Kidney (tissue), 14 donors: ENCODE measurements around the gene RASAL3. TPM values are rescaled to one million over a fixed set of nuclear protein-coding genes. Genes with fewer than 3 reads are reported as not detected.

Experiments used
- DNase-seq, 5 donors: peaks; one replicate each; pipeline ENCODE4 v3.0.0-alpha.2; 2013 to 2020
- FAIRE-seq: peaks from 2 replicates; lab custom pipeline; 2012; peaks lifted over from hg19 to GRCh38; lab: Jason Lieb, UNC
- H3K27ac ChIP-seq, 2 donors: one replicate each; pipeline ENCODE4 v1.7.0; 2013; ENCODE audit warnings: low read depth in 2 of 2, low read length in 2 of 2, inconsistent platforms in 1 of 2
- H3K27me3 ChIP-seq: one replicate; pipeline ENCODE4 v1.7.1; 2013; ENCODE audit warnings: low read length, inconsistent platforms; ENCODE audit not compliant: control insufficient read depth, insufficient read depth
- H3K36me3 ChIP-seq, 3 donors: one replicate each; pipeline versions ENCODE4 v1.7.0 to v1.7.1; 2013; ENCODE audit warnings: low read length in 3 of 3, control low read depth in 1 of 3, inconsistent platforms in 1 of 3; ENCODE audit not compliant: insufficient read depth in 3 of 3, control insufficient read depth in 2 of 3
- H3K4me1 ChIP-seq, 3 donors: one replicate each; pipeline versions ENCODE4 v1.7.0 to v1.7.1; 2013; ENCODE audit warnings: low read length in 3 of 3, inconsistent platforms in 1 of 3, low read depth in 1 of 3; ENCODE audit not compliant: control insufficient read depth in 2 of 3, insufficient read depth in 2 of 3
- H3K4me3 ChIP-seq, 3 donors: one replicate each; pipeline versions ENCODE4 v1.7.0 to v1.8.1; 2013; ENCODE audit warnings: low read length in 3 of 3, control low read depth in 1 of 3, inconsistent platforms in 1 of 3
- H3K9ac ChIP-seq, 3 donors: one replicate each; pipeline versions ENCODE4 v1.7.0 to v1.7.1; 2013; ENCODE audit warnings: low read length in 3 of 3, control low read depth in 1 of 3, inconsistent platforms in 1 of 3
- H3K9me3 ChIP-seq, 3 donors: one replicate each; pipeline versions ENCODE4 v1.7.0 to v1.7.1; 2013; ENCODE audit warnings: low read length in 3 of 3, control low read depth in 1 of 3, inconsistent platforms in 1 of 3; ENCODE audit not compliant: control insufficient read depth in 2 of 3, insufficient read depth in 1 of 3
- intact Hi-C: fragments of 100-400 bp; cut with DNase I; formaldehyde crosslinking; loops from one replicate; pipeline ENCODE4 v1.11.1; 2022
- polyA plus RNA-seq: library from polyadenylated mRNA; stranded (reverse); fragments of 350-450 nt; fragmentation: Illumina TruSeq; extraction: RNeasy Lipid Tissue Mini Kit (QIAGEN cat#74804); gene quantifications from one replicate; pipeline ENCODE4 v1.2.3, GENCODE V29; 2014; ENCODE audit warnings: low read depth, low replicate concordance; ENCODE audit not compliant: insufficient read depth
- total RNA-seq: library from RNA; stranded (reverse); fragmentation: NEBNext Ultra II Directional; extraction: Animal tissue kit (Norgen Biotek cat#: 25700); gene quantifications from one replicate; pipeline ENCODE4 v1.2.1, GENCODE V29; 2021
- TF ChIP-seq, protein P1 (sequence below): IDR thresholded peaks from 3 replicates; pipeline ENCODE4 v1.5.1; 2012; ENCODE audit warnings: mild to moderate bottlenecking, moderate library complexity, borderline replicate concordance; ENCODE audit not compliant: insufficient read depth; ENCODE audit errors: extremely low read depth
- donor health status: control.
- donor health status: control.
- donor health status: control.
- donor health status: control.
- donor health status: control.
- donor health status: DM: yes; HTN: yes; CAD: no.
- donor health status: Normal renal cell carcinoma (clear cell type).

Gene RASAL3
- total and polyA plus RNA-seq, 2 donors from 2014 or later = 1.5 to 12.1 TPM

DNA sequence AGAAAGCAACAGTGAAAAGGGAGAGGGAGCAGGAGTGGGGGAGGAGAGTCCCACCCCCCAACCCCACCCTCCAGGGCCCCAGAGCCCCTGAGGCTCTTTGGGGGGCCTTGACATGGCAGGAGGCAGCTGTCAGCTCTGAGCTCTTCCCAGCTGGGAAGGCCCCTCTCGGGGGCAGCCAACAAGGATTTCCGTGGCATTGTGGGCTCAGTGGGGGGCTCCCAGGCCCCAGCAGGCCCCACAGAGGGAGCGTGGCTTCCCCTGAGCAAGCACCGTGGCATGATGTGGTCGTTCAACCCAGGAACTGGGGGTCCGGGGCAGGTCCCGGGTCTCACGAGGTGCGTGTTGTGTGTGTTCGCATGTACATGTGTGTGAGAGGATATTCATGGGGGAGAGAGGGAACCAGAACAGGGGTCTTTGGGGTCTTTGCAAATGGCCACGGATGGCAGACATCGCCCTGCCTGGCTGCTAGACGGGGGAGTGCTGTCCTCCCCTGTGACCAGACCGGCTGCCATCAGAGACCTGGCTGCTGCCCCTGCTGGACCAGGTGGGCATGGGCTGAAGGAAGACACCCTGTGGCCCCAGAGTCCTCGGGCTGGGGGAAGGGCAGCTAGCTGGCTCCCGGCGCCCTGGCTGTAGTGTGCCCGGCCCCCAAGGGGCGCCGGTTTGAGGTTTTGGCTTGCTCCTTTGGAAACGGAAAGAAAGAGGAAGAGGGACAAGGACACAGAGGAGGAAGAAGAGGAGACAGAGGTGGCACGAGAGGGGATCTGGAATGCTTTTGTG is 41.9 kb downstream of the RASAL3 start:
- peaks cover 0 to 6% (median under 1%) of the 10 kb centered on the region in 3 donors for H3K4me1 ChIP-seq
- DNase-seq = no peak
- H3K36me3 ChIP-seq = peaks cover 5 to 15% (median 11%) of the 10 kb centered on the region in 3 donors
- no peak overlapping the region for H3K9ac ChIP-seq
- no peak for FAIRE-seq
- H3K27me3 ChIP-seq = no peaks in the 10 kb centered on the region
- H3K27ac ChIP-seq = no peak overlapping the region
- intact Hi-C loops = no loop called here
- H3K9me3 ChIP-seq = no peaks in the 10 kb centered on the region
- H3K4me3 ChIP-seq = no peak overlapping the region
- TF ChIP-seq, protein P1, sequence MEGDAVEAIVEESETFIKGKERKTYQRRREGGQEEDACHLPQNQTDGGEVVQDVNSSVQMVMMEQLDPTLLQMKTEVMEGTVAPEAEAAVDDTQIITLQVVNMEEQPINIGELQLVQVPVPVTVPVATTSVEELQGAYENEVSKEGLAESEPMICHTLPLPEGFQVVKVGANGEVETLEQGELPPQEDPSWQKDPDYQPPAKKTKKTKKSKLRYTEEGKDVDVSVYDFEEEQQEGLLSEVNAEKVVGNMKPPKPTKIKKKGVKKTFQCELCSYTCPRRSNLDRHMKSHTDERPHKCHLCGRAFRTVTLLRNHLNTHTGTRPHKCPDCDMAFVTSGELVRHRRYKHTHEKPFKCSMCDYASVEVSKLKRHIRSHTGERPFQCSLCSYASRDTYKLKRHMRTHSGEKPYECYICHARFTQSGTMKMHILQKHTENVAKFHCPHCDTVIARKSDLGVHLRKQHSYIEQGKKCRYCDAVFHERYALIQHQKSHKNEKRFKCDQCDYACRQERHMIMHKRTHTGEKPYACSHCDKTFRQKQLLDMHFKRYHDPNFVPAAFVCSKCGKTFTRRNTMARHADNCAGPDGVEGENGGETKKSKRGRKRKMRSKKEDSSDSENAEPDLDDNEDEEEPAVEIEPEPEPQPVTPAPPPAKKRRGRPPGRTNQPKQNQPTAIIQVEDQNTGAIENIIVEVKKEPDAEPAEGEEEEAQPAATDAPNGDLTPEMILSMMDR = no peak

DNA sequence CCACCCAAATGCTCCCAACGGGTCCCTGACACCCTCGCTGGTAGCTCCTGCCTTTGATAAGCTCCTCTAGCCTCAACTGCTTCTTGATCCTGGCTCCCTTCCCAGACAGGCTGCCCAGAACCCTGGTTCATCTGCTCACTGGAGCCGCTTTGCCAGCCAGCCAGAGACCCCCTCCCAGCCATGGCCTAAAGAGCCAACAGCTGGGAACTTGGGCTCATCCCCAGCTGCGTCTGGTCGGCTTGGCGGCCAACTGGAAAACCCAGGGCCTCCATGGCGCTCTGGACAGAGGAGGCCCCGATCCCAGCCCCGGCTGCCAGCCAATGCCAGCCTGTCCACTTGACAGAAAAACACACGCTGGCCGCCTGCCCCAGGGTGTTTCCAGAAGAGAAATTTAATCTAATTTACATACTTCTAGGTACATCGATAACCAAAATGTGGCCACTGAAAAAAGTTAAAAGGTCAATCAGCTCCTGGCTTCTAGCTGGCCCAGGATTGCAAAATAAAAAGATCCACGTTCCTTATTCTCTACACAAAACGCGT is 42.6 kb downstream of the RASAL3 start:
- H3K36me3 ChIP-seq = peaks cover 5 to 11% (median 10%) of the 10 kb centered on the region in 3 donors
- no peak overlapping the region for H3K9ac ChIP-seq
- peaks cover 0 to 10% (median 7%) of the 10 kb centered on the region in 3 donors for H3K4me1 ChIP-seq
- H3K4me3 ChIP-seq = no peak overlapping the region
- no peak for DNase-seq
- H3K27ac ChIP-seq = no peak overlapping the region
- no peaks in the 10 kb centered on the region for H3K9me3 ChIP-seq
- no peak for FAIRE-seq
- intact Hi-C loops = no loop called here
- no peaks in the 10 kb centered on the region for H3K27me3 ChIP-seq
- TF ChIP-seq, protein P1 = no peak

DNA sequence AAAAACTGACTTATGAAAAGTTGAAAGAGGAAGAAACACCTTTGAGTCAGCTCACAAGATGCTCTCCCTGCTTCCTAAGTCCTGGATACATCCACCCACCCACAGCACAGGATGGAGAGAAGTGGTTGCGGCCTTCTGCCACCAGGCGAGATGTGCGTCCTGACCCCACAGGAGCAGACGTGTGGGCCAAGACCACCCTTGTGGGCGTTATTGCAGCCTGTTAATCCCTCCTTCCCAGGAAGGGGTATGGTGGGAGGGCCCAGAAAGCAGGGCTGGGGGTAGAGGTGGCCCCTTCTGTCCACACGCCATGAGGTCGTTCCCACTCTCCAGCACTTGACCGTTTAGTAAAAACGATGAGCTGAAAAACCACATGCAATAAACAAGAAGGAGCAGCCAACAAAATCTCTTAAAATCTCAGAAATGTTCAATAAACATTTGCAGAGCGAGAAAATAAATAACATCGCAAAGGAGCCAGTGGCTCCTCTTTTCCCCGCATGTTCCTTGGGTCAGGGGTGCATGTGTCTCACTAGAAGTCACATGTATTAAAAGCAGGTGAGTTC is 43.1 kb downstream of the RASAL3 start:
- H3K36me3 ChIP-seq = peaks cover 4 to 7% (median 5%) of the 10 kb centered on the region in 3 donors
- no peak overlapping the region for H3K4me3 ChIP-seq
- peaks cover 0 to 16% (median 13%) of the 10 kb centered on the region in 3 donors for H3K4me1 ChIP-seq
- no peak overlapping the region for H3K9ac ChIP-seq
- no peak overlapping the region for H3K27ac ChIP-seq
- intact Hi-C loops = no loop called here
- no peaks in the 10 kb centered on the region for H3K27me3 ChIP-seq
- no peaks in the 10 kb centered on the region for H3K9me3 ChIP-seq
- no peak for DNase-seq
- no peak for FAIRE-seq
- TF ChIP-seq, protein P1 = no peak
